ENCODE results near the gene TOMM20L. TPM values are rescaled to one million over a fixed set of nuclear protein-coding genes. Genes with fewer than 3 reads are reported as not detected.

Gene TOMM20L
- total and polyA plus RNA-seq, 4 experiments from 2014 or later = not detected

DNA sequence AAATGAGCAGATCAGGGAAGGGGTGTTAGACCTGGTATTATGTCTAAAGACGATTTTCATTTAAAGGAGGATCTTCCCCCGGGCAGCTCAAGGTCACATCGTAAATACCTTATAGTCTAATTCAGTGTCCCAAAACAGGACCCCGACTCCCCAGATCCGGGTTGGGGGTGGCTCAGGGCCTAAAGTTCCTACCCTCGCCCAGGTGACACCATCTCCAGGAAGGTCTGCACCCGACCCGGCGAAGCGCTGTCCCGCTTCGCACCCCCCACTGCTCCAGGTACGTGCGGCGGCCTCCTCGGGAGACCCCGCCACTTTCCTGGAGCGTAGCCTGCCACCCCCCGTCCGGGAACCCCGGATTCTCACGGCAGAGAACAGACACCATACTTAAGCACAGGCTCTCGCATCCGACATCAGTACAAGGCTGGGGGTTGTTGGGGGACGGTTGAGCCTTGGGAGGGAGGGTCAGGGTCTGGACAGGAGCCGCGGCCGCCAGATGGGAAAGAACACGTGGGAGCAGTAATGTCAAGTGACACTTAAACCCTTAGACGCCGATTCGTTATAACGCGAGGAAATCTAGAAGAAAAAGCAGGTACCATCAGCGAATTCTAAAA is 31.0 kb downstream of the TOMM20L start:
- ChIA-PET POLR2A (ENCODE audit: partially characterized antibody) (interaction anchor here (0.5 to 3.1 kb wide), 21 partner anchors 14 to 1822 kb away, joined by 3 to 68 read pairs (median 5); partner anchors contain the start of genes ACTR10, AP5M1, ARID4A and EXOC5), CTCF (ENCODE audit: partially characterized antibody) (interaction anchor here (1.0 to 5.6 kb wide), 6 partner anchors 9 to 1158 kb away, joined by 3 to 49 read pairs (median 3); partner anchors contain the start of genes AP5M1, ARID4A, EXOC5 and TOMM20L)
- Histone ChIP-seq H3K27me3 (ENCODE audit: insufficient read depth, low read length) (no peaks in the 10 kb centered on the region), H3K9me3 (ENCODE audit: control insufficient read depth in 1 of 2, low read length in 2 of 2) (no peaks in the 10 kb centered on the region), H3K36me3 (ENCODE audit: insufficient read depth, low read length) (peaks cover 4% of the 10 kb centered on the region), H3K4me3 (ENCODE audit: low read length in 2 of 2) (peak overlapping the region; percentile 90 to 91), H3K4me1 (ENCODE audit: insufficient read depth, low read length) (peaks cover 39% of the 10 kb centered on the region), H3K27ac (ENCODE audit: low read depth, low read length) (peak overlapping the region; percentile 88)
- peaks cover 0 to 2% of the 10 kb centered on the region in 2 donors for H3K27me3 Mint-ChIP-seq
- H3K27ac Mint-ChIP-seq = peak overlapping the region; percentile 94 to 100 (median 98)
- peaks cover 8 to 35% of the 10 kb centered on the region in 2 donors for H3K36me3 Mint-ChIP-seq
- peak overlapping the region; percentile 91 to 97 (median 94) for H3K4me3 Mint-ChIP-seq
- H3K4me1 Mint-ChIP-seq = peaks cover 23 to 64% (median 43%) of the 10 kb centered on the region in 4 donors
- peak in 1 of 5 donors; percentile 58 for DNase-seq
- intact Hi-C loops (cut with micrococcal nuclease) = loop anchor here (1.0 to 5.0 kb wide), 11 partner anchors 31 to 1822 kb away; partner anchors contain the start of genes ARID4A, DAAM1, JKAMP and L3HYPDH
- H3K9me3 Mint-ChIP-seq = peaks cover 0 to 4% (median 0%) of the 10 kb centered on the region in 8 donors

DNA sequence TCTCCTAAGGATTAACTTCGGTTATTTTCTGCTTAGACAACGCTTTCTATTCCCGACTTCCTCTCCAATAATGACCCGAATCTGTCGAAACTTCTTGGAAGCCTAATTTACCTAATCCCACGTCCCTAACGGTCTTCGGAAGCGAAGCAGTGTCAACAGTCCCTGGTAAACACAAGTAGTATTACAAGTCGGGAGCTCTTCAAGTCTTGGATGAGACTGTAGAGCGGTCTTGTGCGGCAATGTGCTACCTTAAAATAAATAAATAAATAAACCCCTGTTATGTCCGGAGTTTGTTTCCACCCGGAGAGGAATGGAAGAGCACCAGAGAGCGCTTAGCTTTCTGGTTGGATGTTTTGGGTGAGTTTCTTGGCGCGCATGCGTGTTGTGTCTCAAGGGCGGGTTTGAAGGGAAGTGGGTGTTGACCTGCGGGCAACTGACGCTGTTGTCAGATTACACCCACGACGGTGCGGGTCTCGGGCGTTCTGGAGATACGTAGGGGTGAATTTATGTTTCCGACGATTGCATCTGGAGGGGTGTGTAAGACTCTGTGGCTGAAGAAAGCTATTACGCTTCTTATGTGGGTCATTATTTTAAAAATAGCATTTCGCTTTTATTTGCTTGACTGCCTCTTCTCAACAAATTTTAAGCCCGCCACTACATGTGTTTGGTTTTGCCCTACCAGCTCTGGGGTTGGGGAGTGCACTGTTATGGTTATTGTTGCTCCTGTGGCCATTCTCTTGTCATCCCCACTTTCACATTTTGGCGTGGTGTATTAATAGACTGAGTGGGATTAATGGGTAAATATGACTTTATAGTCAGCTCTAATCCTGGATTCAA is 31.8 kb downstream of the TOMM20L start, which contains the start of the genes KIAA0586 and TIMM9:
TSS of gene KIAA0586 (plus strand) at position 439 of the 837 bp plus-strand sequence. CDS start 546 bp downstream, outside the sequence.
TSS of gene TIMM9 (minus strand) at position 251 of the 837 bp plus-strand sequence. CDS start 15,586 bp downstream, outside the sequence.
- Histone ChIP-seq H3K27me3 (ENCODE audit: insufficient read depth, low read length) (no peaks in the 10 kb centered on the region), H3K36me3 (ENCODE audit: insufficient read depth, low read length) (no peaks in the 10 kb centered on the region), H3K27ac (ENCODE audit: low read depth, low read length) (peak within 1 kb of the TSS; percentile 88), H3K9me3 (ENCODE audit: control insufficient read depth in 1 of 2, low read length in 2 of 2) (no peaks in the 10 kb centered on the region), H3K4me3 (ENCODE audit: low read length in 2 of 2) (peak within 1 kb of the TSS; percentile 90 to 96), H3K4me1 (ENCODE audit: insufficient read depth, low read length) (peaks cover 39% of the 10 kb centered on the region)
- Mint-ChIP-seq H3K4me3 (peak within 1 kb of the TSS; percentile 91 to 97 (median 94)), H3K9me3 (peaks cover 0 to 4% (median 0%) of the 10 kb centered on the region in 8 donors), H3K27ac (peak within 1 kb of the TSS; percentile 94 to 100 (median 98)), H3K27me3 (peaks cover 0 to 2% of the 10 kb centered on the region in 2 donors), H3K36me3 (peaks cover 11 to 35% of the 10 kb centered on the region in 2 donors), H3K4me1 (peaks cover 23 to 67% (median 44%) of the 10 kb centered on the region in 4 donors)
- peak; percentile 95 to 99 (median 98) for DNase-seq
- ChIA-PET CTCF (ENCODE audit: partially characterized antibody) (interaction anchor here (1.1 to 5.6 kb wide), 5 partner anchors 14 to 1158 kb away, joined by 3 to 49 read pairs (median 3); partner anchors contain the start of genes AP5M1, ARID4A, EXOC5 and TOMM20L), POLR2A (ENCODE audit: partially characterized antibody) (interaction anchor here (0.5 to 3.1 kb wide), 27 partner anchors 13 to 1822 kb away, joined by 3 to 68 read pairs (median 4); partner anchors contain the start of genes ACTR10, AP5M1, ARID4A and DAAM1)
- intact Hi-C loops (cut with micrococcal nuclease) = loop anchor here (1.0 to 5.0 kb wide), 11 partner anchors 32 to 1821 kb away; partner anchors contain the start of genes ARID4A, DAAM1, JKAMP and L3HYPDH

DNA sequence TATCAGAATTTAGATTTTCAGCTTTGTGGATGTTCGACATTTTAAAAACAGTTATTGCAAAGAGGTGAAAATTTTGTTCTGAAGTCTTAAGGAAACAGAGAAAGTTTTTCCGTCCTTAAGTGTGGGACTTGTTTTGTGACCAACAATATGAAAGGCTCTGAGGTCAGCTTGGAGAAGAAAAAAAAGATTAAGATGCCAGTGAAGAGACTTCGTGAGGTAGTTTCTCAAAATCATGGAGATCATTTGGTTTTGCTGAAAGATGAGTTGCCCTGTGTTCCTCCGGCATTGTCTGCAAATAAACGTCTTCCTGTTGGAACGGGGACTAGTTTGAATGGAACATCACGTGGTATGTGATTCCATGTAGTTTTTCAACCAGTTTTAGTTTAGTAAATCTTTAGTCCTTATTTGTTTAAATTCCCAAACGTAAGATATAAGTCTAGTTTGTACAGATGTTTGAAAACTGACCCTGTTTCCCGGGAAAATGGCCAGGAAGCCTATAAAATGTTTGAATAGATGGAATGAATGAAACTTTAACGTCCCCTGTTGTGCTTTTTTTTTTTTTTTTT is 32.5 kb downstream of the TOMM20L start:
- Histone ChIP-seq H3K27ac (ENCODE audit: low read depth, low read length) (peak overlapping the region; percentile 88), H3K4me1 (ENCODE audit: insufficient read depth, low read length) (peaks cover 39% of the 10 kb centered on the region), H3K36me3 (ENCODE audit: insufficient read depth, low read length) (peaks cover 5% of the 10 kb centered on the region), H3K4me3 (ENCODE audit: low read length in 2 of 2) (peak overlapping the region; percentile 90 to 96), H3K27me3 (ENCODE audit: insufficient read depth, low read length) (no peaks in the 10 kb centered on the region), H3K9me3 (ENCODE audit: control insufficient read depth in 1 of 2, low read length in 2 of 2) (no peaks in the 10 kb centered on the region)
- POLR2A ChIA-PET (ENCODE audit: partially characterized antibody) = interaction anchor here (0.9 to 3.1 kb wide), 20 partner anchors 12 to 1159 kb away, joined by 3 to 68 read pairs (median 4); partner anchors contain the start of genes ACTR10, AP5M1, ARID4A and DAAM1
- peak in 2 of 5 donors; percentile 33 to 35 for DNase-seq
- CTCF ChIA-PET (ENCODE audit: partially characterized antibody) = interaction anchor here (0.5 to 5.6 kb wide), 6 partner anchors 14 to 1159 kb away, joined by 3 to 49 read pairs (median 3); partner anchors contain the start of genes AP5M1, ARID4A, EXOC5 and TOMM20L
- Mint-ChIP-seq H3K4me1 (peaks cover 23 to 67% (median 44%) of the 10 kb centered on the region in 4 donors), H3K9me3 (peaks cover 0 to 4% (median 0%) of the 10 kb centered on the region in 8 donors), H3K4me3 (peak overlapping the region; percentile 91 to 97 (median 94)), H3K27me3 (peaks cover 0 to 2% of the 10 kb centered on the region in 2 donors), H3K27ac (peak overlapping the region; percentile 94 to 100 (median 98)), H3K36me3 (peaks cover 12 to 37% of the 10 kb centered on the region in 2 donors)
- intact Hi-C loops (cut with micrococcal nuclease) = loop anchor here (5.0 kb wide), 1 partner anchor 1036 kb away; the partner anchor contains the start of gene NAA30

DNA sequence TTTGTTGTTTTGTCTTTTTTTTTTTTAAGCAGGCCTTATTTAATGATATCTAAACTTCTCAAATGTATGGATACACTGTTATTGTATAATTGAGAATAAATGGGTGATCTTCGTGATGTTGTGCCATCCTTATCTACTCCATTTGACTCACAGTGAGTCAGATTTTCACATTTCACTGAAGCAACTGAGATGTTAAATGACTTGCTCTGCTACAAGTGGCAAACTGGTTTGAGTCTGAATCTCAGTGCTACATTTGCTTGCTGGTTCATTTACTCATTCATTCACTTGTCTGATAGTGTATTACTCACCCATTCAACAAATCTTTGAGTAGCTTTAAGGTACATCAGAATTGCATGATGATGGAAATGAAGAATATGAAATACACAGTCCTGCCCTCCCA is 34.4 kb downstream of the TOMM20L start:
- no peaks in the 10 kb centered on the region for H3K9me3 ChIP-seq (ENCODE audit: control insufficient read depth in 1 of 2, low read length in 2 of 2)
- Mint-ChIP-seq H3K36me3 (peaks cover 24 to 41% of the 10 kb centered on the region in 2 donors), H3K4me1 (peaks cover 18 to 55% (median 33%) of the 10 kb centered on the region in 4 donors), H3K27ac (peak overlapping the region in 2 of 7 donors; percentile 51 to 94), H3K4me3 (peak overlapping the region in 3 of 8 donors; percentile 32 to 70 (median 50)), H3K9me3 (peaks cover 0 to 4% (median 0%) of the 10 kb centered on the region in 8 donors), H3K27me3 (peaks cover 0 to 2% of the 10 kb centered on the region in 2 donors)
- H3K4me1 ChIP-seq (ENCODE audit: insufficient read depth, low read length) = peaks cover 39% of the 10 kb centered on the region
- intact Hi-C loops (cut with micrococcal nuclease) = no loop called here
- H3K27me3 ChIP-seq (ENCODE audit: insufficient read depth, low read length) = no peaks in the 10 kb centered on the region
- ChIA-PET CTCF (ENCODE audit: partially characterized antibody) (interaction anchor here (0.7 to 1.6 kb wide), 2 partner anchors 34 to 1016 kb away, joined by 3 to 10 read pairs; no protein-coding TSS in a partner anchor), POLR2A (ENCODE audit: partially characterized antibody) (interaction anchor here (1.1 kb wide), 1 partner anchor 132 kb away, joined by 3 read pairs; the partner anchor contains the start of gene ARID4A)
- DNase-seq = no peak
- peaks cover 18% of the 10 kb centered on the region for H3K36me3 ChIP-seq (ENCODE audit: insufficient read depth, low read length)
- no peak overlapping the region for H3K27ac ChIP-seq (ENCODE audit: low read depth, low read length)
- no peak overlapping the region for H3K4me3 ChIP-seq (ENCODE audit: low read length in 2 of 2)

DNA sequence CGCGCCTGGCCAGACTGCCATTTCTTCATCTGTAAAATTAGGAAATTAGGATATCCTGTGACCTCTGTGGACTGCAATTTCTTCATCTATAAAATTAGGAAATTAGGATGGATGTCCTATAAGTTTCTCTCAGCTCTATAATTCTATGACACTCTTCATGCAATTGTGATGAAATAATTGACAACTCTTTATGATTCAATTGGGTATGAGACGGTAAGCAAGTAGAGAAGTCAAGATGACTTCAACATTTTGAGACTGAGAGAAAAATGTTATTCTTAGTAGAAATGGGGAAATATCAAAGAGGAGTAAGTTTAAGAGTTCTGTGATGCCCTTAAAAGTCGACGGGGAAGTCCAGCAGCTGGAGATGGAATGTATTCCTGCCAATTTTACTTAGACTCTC is 43.7 kb downstream of the TOMM20L start:
- no peaks in the 10 kb centered on the region for H3K4me1 ChIP-seq (ENCODE audit: insufficient read depth, low read length)
- ChIA-PET POLR2A (ENCODE audit: partially characterized antibody) (interaction anchor here (1.9 kb wide), 1 partner anchor 12 kb away, joined by 4 read pairs; the partner anchor contains the start of genes KIAA0586 and TIMM9), CTCF (ENCODE audit: partially characterized antibody) (no interaction called here)
- peaks cover 49 to 63% of the 10 kb centered on the region in 2 donors for H3K36me3 Mint-ChIP-seq
- H3K4me1 Mint-ChIP-seq = peaks cover 0 to 13% (median 7%) of the 10 kb centered on the region in 4 donors
- no peak overlapping the region for H3K4me3 ChIP-seq (ENCODE audit: low read length in 2 of 2)
- no peaks in the 10 kb centered on the region for H3K27me3 ChIP-seq (ENCODE audit: insufficient read depth, low read length)
- H3K27ac ChIP-seq (ENCODE audit: low read depth, low read length) = no peak overlapping the region
- peak overlapping the region in 1 of 7 donors; percentile 43 for H3K27ac Mint-ChIP-seq
- no peaks in the 10 kb centered on the region for H3K9me3 ChIP-seq (ENCODE audit: control insufficient read depth in 1 of 2, low read length in 2 of 2)
- no peak overlapping the region for H3K4me3 Mint-ChIP-seq
- intact Hi-C loops (cut with micrococcal nuclease) = no loop called here
- no peaks in the 10 kb centered on the region for H3K9me3 Mint-ChIP-seq
- no peaks in the 10 kb centered on the region for H3K27me3 Mint-ChIP-seq
- H3K36me3 ChIP-seq (ENCODE audit: insufficient read depth, low read length) = peaks cover 30% of the 10 kb centered on the region
- DNase-seq = no peak

DNA sequence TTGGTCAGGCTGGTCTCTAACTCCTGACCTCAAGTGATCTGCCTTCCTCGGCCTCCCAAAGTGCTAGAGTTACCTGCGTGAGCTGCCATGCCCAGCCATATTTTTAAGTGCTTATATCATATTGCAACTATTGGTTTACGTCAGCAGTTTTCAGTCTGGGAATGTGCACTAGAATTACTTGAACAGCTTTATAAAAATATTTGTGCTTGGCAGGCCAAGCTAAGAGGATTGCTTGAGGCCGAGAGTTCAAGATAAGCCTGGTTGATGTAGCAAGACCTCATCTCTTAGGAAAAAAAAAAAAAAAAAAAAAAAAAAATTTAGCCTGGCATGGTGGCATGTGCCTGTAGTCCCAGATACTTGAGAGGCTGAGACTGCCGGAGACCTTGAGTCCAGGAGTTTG is 48.9 kb downstream of the TOMM20L start:
- POLR2A ChIA-PET (ENCODE audit: partially characterized antibody) = no interaction called here
- H3K27ac Mint-ChIP-seq = no peak overlapping the region
- Histone ChIP-seq H3K36me3 (ENCODE audit: insufficient read depth, low read length) (peaks cover 34% of the 10 kb centered on the region), H3K27me3 (ENCODE audit: insufficient read depth, low read length) (no peaks in the 10 kb centered on the region), H3K27ac (ENCODE audit: low read depth, low read length) (no peak overlapping the region), H3K9me3 (ENCODE audit: control insufficient read depth in 1 of 2, low read length in 2 of 2) (no peaks in the 10 kb centered on the region), H3K4me1 (ENCODE audit: insufficient read depth, low read length) (no peaks in the 10 kb centered on the region), H3K4me3 (ENCODE audit: low read length in 2 of 2) (no peak overlapping the region)
- H3K27me3 Mint-ChIP-seq = no peaks in the 10 kb centered on the region
- CTCF ChIA-PET (ENCODE audit: partially characterized antibody) = interaction anchor here (0.7 kb wide), 1 partner anchor 37 kb away, joined by 4 read pairs; no protein-coding TSS in a partner anchor
- no peak overlapping the region for H3K4me3 Mint-ChIP-seq
- no peaks in the 10 kb centered on the region for H3K9me3 Mint-ChIP-seq
- H3K4me1 Mint-ChIP-seq = peaks cover 0 to 2% (median 0%) of the 10 kb centered on the region in 4 donors
- peaks cover 16 to 50% of the 10 kb centered on the region in 2 donors for H3K36me3 Mint-ChIP-seq
- DNase-seq = no peak
- intact Hi-C loops (cut with micrococcal nuclease) = no loop called here

Measured in CD4-positive, alpha-beta memory T cell (primary cell).